DOHH2 (cell line): ENCODE measurements around the gene SREK1IP1.

Experiments used
- H3F3A ChIP-seq: fragments of 200-600 bp; sonication (generic), shearing (Covaris generic); 2 replicates; pipeline ENCODE4 v1.6.0; 2016; ENCODE audit warnings: antibody characterized with exemption, mild to moderate bottlenecking; ENCODE audit not compliant: control insufficient read depth, insufficient read depth
- H3K27ac ChIP-seq: fragments of 200-600 bp; sonication (generic); 2 replicates; pipeline ENCODE4 v1.5.1; 2014; ENCODE audit warnings: low read depth, mild to moderate bottlenecking, low read length, moderate library complexity
- H3K27me3 ChIP-seq: fragments of 200-600 bp; sonication (generic); 2 replicates; pipeline ENCODE4 v1.6.1; 2014; ENCODE audit warnings: mild to moderate bottlenecking, low read length, mixed read lengths; ENCODE audit not compliant: control insufficient read depth
- H3K36me3 ChIP-seq: fragments of 200-600 bp; sonication (generic); 2 replicates; pipeline ENCODE4 v1.6.1; 2014; ENCODE audit warnings: mild to moderate bottlenecking, low read length, moderate library complexity, mixed read lengths; ENCODE audit not compliant: control insufficient read depth
- H3K4me1 ChIP-seq: fragments of 200-600 bp; sonication (generic); 2 replicates; pipeline ENCODE4 v1.6.1; 2014; ENCODE audit warnings: mild to moderate bottlenecking, low read length, mixed read lengths; ENCODE audit not compliant: control insufficient read depth
- H3K4me2 ChIP-seq: fragments of 200-600 bp; sonication (generic); 2 replicates; pipeline ENCODE4 v1.6.0; 2014; ENCODE audit warnings: mild to moderate bottlenecking, low read length, moderate library complexity
- H3K4me3 ChIP-seq: fragments of 200-600 bp; sonication (generic); 2 replicates; pipeline ENCODE4 v1.5.1; 2014; ENCODE audit warnings: mild to moderate bottlenecking, low read length, mixed read lengths
- H3K79me2 ChIP-seq: fragments of 200-600 bp; sonication (generic); 2 replicates; pipeline ENCODE4 v1.6.1; 2014; ENCODE audit warnings: mild to moderate bottlenecking, low read length, mixed read lengths; ENCODE audit not compliant: control insufficient read depth
- H3K9me2 ChIP-seq: fragments of 200-600 bp; sonication (generic); replicated peaks from 2 replicates; pipeline ENCODE4 v1.6.1; 2014; ENCODE audit warnings: mild to moderate bottlenecking, low read length, mixed read lengths; ENCODE audit not compliant: control insufficient read depth
- H3K9me3 ChIP-seq: fragments of 200-600 bp; sonication (generic); 2 replicates; pipeline ENCODE4 v1.6.1; 2014; ENCODE audit warnings: antibody characterized with exemption, low read length, mixed read lengths; ENCODE audit not compliant: control insufficient read depth, insufficient read depth
- H4K20me1 ChIP-seq: fragments of 200-600 bp; sonication (generic); 2 replicates; pipeline ENCODE4 v1.6.0; 2014; ENCODE audit warnings: low read depth, mild to moderate bottlenecking, antibody characterized with exemption, low read length, moderate library complexity; ENCODE audit not compliant: control insufficient read depth, insufficient read depth
- CTCF ChIP-seq: fragments of 200-600 bp; sonication (generic); IDR thresholded peaks from one replicate; pipeline ENCODE4 v1.5.1; 2014; ENCODE audit warnings: antibody characterized with exemption, mild to moderate bottlenecking, low read depth, low read length; ENCODE audit not compliant: poor library complexity, severe bottlenecking
- EZH2phosphoT487 ChIP-seq: fragments of 200-600 bp; sonication (generic); IDR thresholded peaks from 2 replicates; pipeline ENCODE4 v1.6.1; 2017; ENCODE audit warnings: borderline replicate concordance, mild to moderate bottlenecking, antibody characterized with exemption, low read length, moderate library complexity, mixed read lengths

SREK1IP1 gene

GRCh38 chr5:64759960-64760660 is 8.4 kb downstream of the SREK1IP1 start:
- peaks cover 62% of the 10 kb centered on the region for H3K79me2 ChIP-seq
- H3K27ac ChIP-seq = no peak overlapping the region
- H3K36me3 ChIP-seq = peaks cover 28% of the 10 kb centered on the region

GRCh38 chr5:64758901-64759300 is 9.6 kb downstream of the SREK1IP1 start:
- no peaks in the 10 kb centered on the region for H3K9me3 ChIP-seq
- no peaks in the 10 kb centered on the region for H4K20me1 ChIP-seq
- H3F3A ChIP-seq = no peaks in the 10 kb centered on the region
- H3K4me3 ChIP-seq = no peak overlapping the region
- no peaks in the 10 kb centered on the region for H3K9me2 ChIP-seq
- peaks cover 22% of the 10 kb centered on the region for H3K36me3 ChIP-seq
- peaks cover 54% of the 10 kb centered on the region for H3K79me2 ChIP-seq
- no peak overlapping the region for H3K4me2 ChIP-seq
- no peaks in the 10 kb centered on the region for H3K27me3 ChIP-seq
- H3K4me1 ChIP-seq = peaks cover 5% of the 10 kb centered on the region; the same call in 1 of the 2 replicates
- no peak for TF ChIP-seq EZH2phosphoT487
- H3K27ac ChIP-seq = no peak overlapping the region

More at GRCh38 chr5:64759960-64760660, 8.4 kb downstream of the SREK1IP1 start:
- H4K20me1 ChIP-seq = no peaks in the 10 kb centered on the region
- H3K9me2 ChIP-seq = no peaks in the 10 kb centered on the region
- TF ChIP-seq CTCF (no peak), EZH2phosphoT487 (no peak)
- H3K9me3 ChIP-seq = no peaks in the 10 kb centered on the region
- H3K27me3 ChIP-seq = no peaks in the 10 kb centered on the region
- no peaks in the 10 kb centered on the region for H3F3A ChIP-seq
- H3K4me1 ChIP-seq = peaks cover 2% of the 10 kb centered on the region; the same call in 1 of the 2 replicates
- H3K4me3 ChIP-seq = no peak overlapping the region
- no peak overlapping the region for H3K4me2 ChIP-seq

DNA sequence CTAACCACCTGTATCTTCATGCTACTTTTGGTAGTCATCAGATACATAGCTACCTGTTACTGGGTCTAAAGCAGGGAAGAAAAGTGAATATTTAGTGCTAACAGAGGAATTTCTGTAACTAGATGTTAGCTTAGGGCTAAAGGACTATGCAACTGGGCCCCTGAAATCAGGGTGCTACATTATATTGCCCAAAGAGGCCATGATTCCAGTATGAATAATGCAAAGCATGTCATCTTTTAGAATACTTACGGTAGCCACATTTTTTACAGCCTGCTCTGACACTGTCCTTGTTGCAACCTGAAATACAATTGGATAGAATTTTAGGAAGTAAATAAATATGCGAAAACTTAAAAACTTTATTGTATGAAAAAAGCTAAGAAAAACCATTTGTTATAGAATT is 14.4 kb downstream of the SREK1IP1 start:
- no peak for TF ChIP-seq EZH2phosphoT487
- TF ChIP-seq CTCF = no peak
- Histone ChIP-seq H3K9me2 (no peaks in the 10 kb centered on the region), H3K4me2 (no peak overlapping the region), H3K4me1 (peaks cover 12% of the 10 kb centered on the region), H3F3A (no peaks in the 10 kb centered on the region), H4K20me1 (no peaks in the 10 kb centered on the region), H3K79me2 (peaks cover 29% of the 10 kb centered on the region), H3K36me3 (peaks cover 8% of the 10 kb centered on the region), H3K9me3 (no peaks in the 10 kb centered on the region), H3K27ac (no peak overlapping the region), H3K4me3 (no peak overlapping the region), H3K27me3 (no peaks in the 10 kb centered on the region)

- no peak overlapping the region for H3K27ac ChIP-seq
- no peaks in the 10 kb centered on the region for H3F3A ChIP-seq
- no peak overlapping the region for H3K4me3 ChIP-seq
- no peak for TF ChIP-seq EZH2phosphoT487
- TF ChIP-seq CTCF = no peak
- H3K9me2 ChIP-seq = no peaks in the 10 kb centered on the region
- no peaks in the 10 kb centered on the region for H3K9me3 ChIP-seq
- H3K27me3 ChIP-seq = no peaks in the 10 kb centered on the region
- H3K4me1 ChIP-seq = peaks cover 7% of the 10 kb centered on the region; the same call in 1 of the 2 replicates
- H3K79me2 ChIP-seq = peaks cover under 1% of the 10 kb centered on the region; the same call in 1 of the 2 replicates
- H3K36me3 ChIP-seq = peaks cover 6% of the 10 kb centered on the region
- H4K20me1 ChIP-seq = no peaks in the 10 kb centered on the region
- no peak overlapping the region for H3K4me2 ChIP-seq
Observed at GRCh38 chr5:64749385-64749784, 19.1 kb downstream of the SREK1IP1 start.
